ENCODE results near the gene CDH1.

CDH1 gene

GRCh38 chr16:68728523-68728922 lies 8.6 kb upstream of the CDH1 start:
- no peak overlapping the region for H3K9ac ChIP-seq (ENCODE audit: low read depth, low read length, poor library complexity, severe bottlenecking)
- H3K9me2 ChIP-seq (replicated peaks; ENCODE audit: low read depth, low read length): no peaks in the 10 kb centered on the region
- no peak overlapping the region for H2AFZ ChIP-seq (ENCODE audit: low read length)
- no peaks in the 10 kb centered on the region for H3K4me1 ChIP-seq (ENCODE audit: insufficient read depth, low read length, poor library complexity, severe bottlenecking)
- H3K9me3 ChIP-seq (ENCODE audit: insufficient read depth, low read depth, low read length): no peaks in the 10 kb centered on the region
- no peak overlapping the region for H3K4me2 ChIP-seq (ENCODE audit: low read depth, low read length, poor library complexity, severe bottlenecking)
- TF ChIP-seq CTCF (conservative IDR thresholded peaks at IDR 0.05; ENCODE audit: low read length) (no peak), EZH2phosphoT487 (IDR thresholded peaks at IDR 0.05; ENCODE audit: borderline replicate concordance) (no peak)
- no peaks in the 10 kb centered on the region for H3K79me2 ChIP-seq (ENCODE audit: insufficient read depth, low read length)
- no peak overlapping the region for H3K4me3 ChIP-seq (ENCODE audit: low read length, poor library complexity, severe bottlenecking)
- no peaks in the 10 kb centered on the region for H3F3A ChIP-seq (ENCODE audit: low read depth)
- no peaks in the 10 kb centered on the region for H4K20me1 ChIP-seq (ENCODE audit: insufficient read depth, low read length, poor library complexity, severe bottlenecking)
- H3K27me3 ChIP-seq (ENCODE audit: insufficient read depth, low read length, poor library complexity, severe bottlenecking): no peaks in the 10 kb centered on the region
- no peaks in the 10 kb centered on the region for H3K36me3 ChIP-seq (ENCODE audit: insufficient read depth, low read length)

DNA sequence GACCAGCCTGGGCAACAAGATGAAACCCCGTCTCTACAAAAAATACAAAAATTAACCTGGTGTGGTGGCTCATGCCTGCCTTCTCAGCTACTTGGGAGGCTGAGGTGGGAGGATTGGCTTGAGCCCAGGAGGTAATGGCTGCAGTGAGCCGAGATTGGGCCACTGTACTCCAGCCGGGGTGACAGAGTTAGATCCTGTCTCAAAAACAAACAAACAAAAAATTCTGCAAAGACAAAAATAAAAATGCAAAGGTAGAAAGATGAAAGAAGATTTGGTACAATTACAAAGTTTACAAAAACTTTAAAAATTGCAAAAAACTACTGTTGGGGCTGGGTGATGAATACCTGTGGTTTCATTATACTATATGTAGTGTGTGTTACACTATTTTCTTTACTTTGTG lies 5.5 kb upstream of the CDH1 start:
- Histone ChIP-seq H3K4me2 (ENCODE audit: low read depth, low read length, poor library complexity, severe bottlenecking) (no peak overlapping the region), H3K9me3 (ENCODE audit: insufficient read depth, low read depth, low read length) (no peaks in the 10 kb centered on the region), H3K4me1 (ENCODE audit: insufficient read depth, low read length, poor library complexity, severe bottlenecking) (no peaks in the 10 kb centered on the region), H3K9ac (ENCODE audit: low read depth, low read length, poor library complexity, severe bottlenecking) (no peak overlapping the region), H3K36me3 (ENCODE audit: insufficient read depth, low read length) (no peaks in the 10 kb centered on the region), H3K79me2 (ENCODE audit: insufficient read depth, low read length) (no peaks in the 10 kb centered on the region), H4K20me1 (ENCODE audit: insufficient read depth, low read length, poor library complexity, severe bottlenecking) (no peaks in the 10 kb centered on the region), H3K27me3 (ENCODE audit: insufficient read depth, low read length, poor library complexity, severe bottlenecking) (no peaks in the 10 kb centered on the region), H3F3A (ENCODE audit: low read depth) (no peaks in the 10 kb centered on the region), H3K9me2 (replicated peaks; ENCODE audit: low read depth, low read length) (no peaks in the 10 kb centered on the region), H2AFZ (ENCODE audit: low read length) (no peak overlapping the region), H3K4me3 (ENCODE audit: low read length, poor library complexity, severe bottlenecking) (no peak overlapping the region)
- TF ChIP-seq EZH2phosphoT487 (IDR thresholded peaks at IDR 0.05; ENCODE audit: borderline replicate concordance): no peak
- TF ChIP-seq CTCF (conservative IDR thresholded peaks at IDR 0.05; ENCODE audit: low read length): no peak

GRCh38 chr16:68732042-68732680 lies 4.9 kb upstream of the CDH1 start:
- Histone ChIP-seq H3K79me2 (ENCODE audit: insufficient read depth, low read length) (no peaks in the 10 kb centered on the region), H4K20me1 (ENCODE audit: insufficient read depth, low read length, poor library complexity, severe bottlenecking) (no peaks in the 10 kb centered on the region), H3K9ac (ENCODE audit: low read depth, low read length, poor library complexity, severe bottlenecking) (no peak overlapping the region), H3K27me3 (ENCODE audit: insufficient read depth, low read length, poor library complexity, severe bottlenecking) (no peaks in the 10 kb centered on the region), H3F3A (ENCODE audit: low read depth) (no peaks in the 10 kb centered on the region), H3K36me3 (ENCODE audit: insufficient read depth, low read length) (no peaks in the 10 kb centered on the region), H3K4me3 (ENCODE audit: low read length, poor library complexity, severe bottlenecking) (no peak overlapping the region), H3K4me2 (ENCODE audit: low read depth, low read length, poor library complexity, severe bottlenecking) (no peak overlapping the region), H2AFZ (ENCODE audit: low read length) (no peak overlapping the region), H3K9me2 (replicated peaks; ENCODE audit: low read depth, low read length) (no peaks in the 10 kb centered on the region), H3K9me3 (ENCODE audit: insufficient read depth, low read depth, low read length) (no peaks in the 10 kb centered on the region), H3K4me1 (ENCODE audit: insufficient read depth, low read length, poor library complexity, severe bottlenecking) (no peaks in the 10 kb centered on the region)
- TF ChIP-seq EZH2phosphoT487 (IDR thresholded peaks at IDR 0.05; ENCODE audit: borderline replicate concordance) (no peak), CTCF (conservative IDR thresholded peaks at IDR 0.05; ENCODE audit: low read length) (no peak)

Data from Loucy (cell line).